ENCODE measurements around the gene TUBA3D.
"Not testable (repeated sequence)": the region's sequence is repeated elsewhere in the genome, so short reads cannot be mapped to it uniquely, and the experiment has no call there.

TUBA3D gene

GRCh38 chr2:131492418-131493198 is 16.7 kb downstream of the TUBA3D start:
- TF ChIP-seq CTCF (conservative IDR thresholded peaks at IDR 0.05), result peak; percentile 89

GRCh38 chr2:131493199-131493968 is 17.5 kb downstream of the TUBA3D start:
- H3K27ac ChIP-seq, result peak overlapping the region; percentile 81
- TF ChIP-seq CTCF (conservative IDR thresholded peaks at IDR 0.05), result no peak

More at GRCh38 chr2:131492418-131493198, 16.7 kb downstream of the TUBA3D start:
- peak overlapping the region; percentile 81 for H3K27ac ChIP-seq

GRCh38 chr2:131495506-131495905 is 19.6 kb downstream of the TUBA3D start:
- H3K27ac ChIP-seq, result not testable (repeated sequence)

- H3K27ac ChIP-seq, result not testable (repeated sequence)
These were observed 22.5 kb downstream of the TUBA3D start for GRCh38 chr2:131498321-131498973.

GRCh38 chr2:131503587-131503986 is 27.7 kb downstream of the TUBA3D start:
- not testable (repeated sequence) for H3K27ac ChIP-seq

GRCh38 chr2:131504082-131504750 is 28.3 kb downstream of the TUBA3D start:
- H3K27ac ChIP-seq, result not testable (repeated sequence)

GRCh38 chr2:131509615-131510014 is 33.7 kb downstream of the TUBA3D start:
- H3K27ac ChIP-seq, result no peak overlapping the region
- TF ChIP-seq CTCF (conservative IDR thresholded peaks at IDR 0.05), result no peak

- not testable (repeated sequence) for H3K27ac ChIP-seq
These were observed 35.5 kb downstream of the TUBA3D start for GRCh38 chr2:131511291-131511968.

GRCh38 chr2:131511969-131512870 is 36.3 kb downstream of the TUBA3D start:
- not testable (repeated sequence) for H3K27ac ChIP-seq

GRCh38 chr2:131514408-131515166 is 38.7 kb downstream of the TUBA3D start:
- H3K27ac ChIP-seq, result not testable (repeated sequence)

GRCh38 chr2:131515235-131515634 is 39.3 kb downstream of the TUBA3D start:
- not testable (repeated sequence) for H3K27ac ChIP-seq
